DND-41 (cell line): Measurements from ENCODE around the gene FLG2.
"Not testable (repeated sequence)": the region's sequence is repeated elsewhere in the genome, so short reads cannot be mapped to it uniquely, and the experiment has no call there.

ENCODE experiments used
- CTCF ChIP-seq: IDR thresholded peaks from 2 replicates; pipeline ENCODE4 v1.5.1; 2012; ENCODE audit warnings: borderline replicate concordance, low read length, moderate library complexity, mild to moderate bottlenecking; ENCODE audit not compliant: poor library complexity, severe bottlenecking; ENCODE audit errors: extremely low read depth
- EZH2 ChIP-seq: IDR thresholded peaks from 3 replicates; pipeline ENCODE4 v1.6.1; 2012; ENCODE audit warnings: borderline replicate concordance, low read depth, mild to moderate bottlenecking, moderate library complexity, low read length, inconsistent platforms; ENCODE audit not compliant: severe bottlenecking

DNA sequence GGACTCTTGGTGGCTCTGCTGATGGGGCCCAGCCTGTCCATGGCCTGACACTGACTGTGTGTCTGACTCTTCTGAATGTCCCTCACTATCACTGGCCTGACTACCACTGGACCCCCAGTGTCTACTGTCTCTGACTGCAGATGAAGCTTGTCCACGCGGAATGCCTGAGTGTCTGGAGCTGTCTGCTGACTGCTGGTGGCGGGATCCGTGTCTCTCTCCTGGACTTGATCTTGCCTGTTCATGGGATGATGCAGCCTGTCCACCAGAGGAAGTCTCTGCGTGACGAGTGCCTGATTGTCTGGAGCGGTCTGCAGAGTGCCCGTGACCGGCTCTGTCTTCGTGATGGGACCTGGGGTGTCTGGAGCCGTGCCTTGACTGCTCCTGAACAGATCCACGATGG is 55.0 kb downstream of the FLG2 start:
- not testable (repeated sequence) for TF ChIP-seq CTCF, EZH2
